GM21367 (cell line): Measurements from ENCODE around the gene MARCHF2.

ENCODE experiments used
- ATAC-seq: cut with Tn5 transposase; IDR thresholded peaks from one replicate; pipeline ENCODE4 v1.9.1; 2021; ENCODE audit not compliant: unreplicated experiment

MARCHF2 gene

DNA sequence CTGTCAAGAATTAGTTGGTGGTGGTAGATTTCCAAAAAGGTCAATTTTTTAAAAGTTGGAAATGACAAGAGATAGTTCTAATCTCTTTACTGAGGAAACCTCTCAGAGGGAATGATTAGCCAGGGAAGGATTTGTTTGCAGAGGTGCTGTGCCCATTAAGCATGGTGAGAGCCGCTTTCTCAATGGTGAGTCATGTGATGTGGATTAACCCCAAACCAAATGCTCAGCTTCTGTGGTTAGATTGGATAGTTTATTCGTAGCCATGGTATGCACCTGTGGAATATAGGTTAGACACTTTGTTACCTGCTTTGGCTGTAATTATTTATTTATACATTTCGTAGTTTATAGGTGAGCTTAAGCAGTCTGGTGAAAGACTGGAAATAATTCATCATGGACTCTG lies 38.8 kb downstream of the MARCHF2 start:
- no peak for ATAC-seq

- ATAC-seq: no peak
Measured at GRCh38 chr19:8452446-8453123, 39.5 kb downstream of the MARCHF2 start.

DNA sequence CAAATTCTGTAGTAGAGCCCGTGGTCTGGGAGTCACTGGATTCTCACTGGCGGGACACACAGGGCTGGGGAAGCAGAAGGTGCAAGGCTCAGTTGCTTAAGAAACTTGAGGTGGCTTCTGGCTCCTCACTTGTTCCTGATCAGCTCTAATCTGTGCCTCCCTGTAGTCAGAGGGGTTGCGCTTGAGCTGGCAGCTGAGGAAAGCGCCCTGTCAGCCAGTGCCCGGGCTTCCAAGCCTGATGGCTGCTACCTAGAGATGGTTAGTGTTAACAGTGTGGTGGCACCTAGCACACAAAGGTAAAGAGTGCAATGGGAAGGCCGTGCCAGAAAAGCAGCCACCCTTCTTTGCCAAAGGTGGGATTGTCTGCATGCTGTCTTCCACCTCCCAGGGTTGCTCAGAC lies 40.5 kb downstream of the MARCHF2 start:
- ATAC-seq: no peak

DNA sequence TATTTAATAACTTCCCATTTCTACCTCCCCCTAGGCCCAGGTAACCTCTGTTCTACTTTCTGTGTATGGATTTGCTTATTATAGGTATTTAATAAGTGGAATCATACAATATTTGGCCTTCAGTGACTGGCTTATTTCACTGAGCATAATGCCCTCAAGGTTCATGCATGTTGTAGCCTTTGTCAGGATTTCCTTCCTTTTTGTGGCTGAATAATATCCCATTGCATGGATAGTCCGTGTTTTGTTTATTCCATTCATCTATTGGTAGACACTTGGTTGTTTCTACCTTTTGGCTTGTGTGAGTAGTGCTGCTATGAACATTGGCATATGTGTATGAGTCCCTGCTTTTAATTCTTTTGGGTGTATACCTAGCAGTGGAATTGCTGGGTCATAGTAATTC lies 41.1 kb downstream of the MARCHF2 start:
- no peak for ATAC-seq

- no peak for ATAC-seq
Measured at GRCh38 chr19:8455018-8455417, 41.9 kb downstream of the MARCHF2 start.

DNA sequence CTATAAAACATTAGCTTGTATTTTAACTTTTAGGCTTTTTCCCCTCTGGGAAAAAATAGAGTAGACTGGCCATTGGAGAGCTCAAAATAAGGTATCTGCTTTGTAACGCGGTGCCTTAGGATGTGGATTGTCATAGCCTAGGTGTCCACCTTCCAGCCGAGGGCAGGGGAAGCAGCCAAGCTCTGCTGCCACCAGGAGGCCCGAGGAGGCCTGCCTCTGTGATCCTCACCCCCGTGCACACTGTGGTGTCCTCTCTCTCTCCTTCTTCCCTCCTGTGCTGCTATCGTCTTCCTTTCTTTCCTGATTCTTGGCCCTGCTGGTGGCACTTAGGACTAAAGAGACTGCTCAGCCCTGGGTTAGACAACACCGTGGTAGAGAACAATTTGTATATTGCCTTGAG lies 43.0 kb downstream of the MARCHF2 start:
- ATAC-seq: no peak

- ATAC-seq: no peak
Measured at GRCh38 chr19:8457209-8457608, 44.1 kb downstream of the MARCHF2 start.

GRCh38 chr19:8457827-8458226 lies 44.7 kb downstream of the MARCHF2 start:
- ATAC-seq: no peak

DNA sequence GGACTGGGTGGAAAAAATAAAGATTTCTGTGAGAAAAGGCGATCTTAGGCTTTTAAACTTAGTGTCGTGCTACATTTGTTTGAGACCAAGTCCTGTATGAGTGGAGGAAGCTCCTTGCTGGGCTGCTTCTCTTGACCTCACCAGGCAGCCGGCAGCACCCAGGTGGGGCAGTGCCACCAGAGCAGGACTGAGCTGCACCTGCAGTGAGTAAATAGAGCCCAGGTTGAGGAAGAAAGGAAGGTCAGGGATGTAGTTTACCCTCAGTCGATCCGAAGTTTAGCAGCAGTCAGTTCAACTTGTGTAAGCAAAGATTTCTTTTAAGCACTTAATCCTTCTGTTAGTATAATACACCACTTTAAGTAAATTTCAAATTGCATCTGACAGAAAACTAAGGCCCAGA lies 45.3 kb downstream of the MARCHF2 start:
- ATAC-seq: no peak

GRCh38 chr19:8459095-8459494 lies 46.0 kb downstream of the MARCHF2 start:
- no peak for ATAC-seq

DNA sequence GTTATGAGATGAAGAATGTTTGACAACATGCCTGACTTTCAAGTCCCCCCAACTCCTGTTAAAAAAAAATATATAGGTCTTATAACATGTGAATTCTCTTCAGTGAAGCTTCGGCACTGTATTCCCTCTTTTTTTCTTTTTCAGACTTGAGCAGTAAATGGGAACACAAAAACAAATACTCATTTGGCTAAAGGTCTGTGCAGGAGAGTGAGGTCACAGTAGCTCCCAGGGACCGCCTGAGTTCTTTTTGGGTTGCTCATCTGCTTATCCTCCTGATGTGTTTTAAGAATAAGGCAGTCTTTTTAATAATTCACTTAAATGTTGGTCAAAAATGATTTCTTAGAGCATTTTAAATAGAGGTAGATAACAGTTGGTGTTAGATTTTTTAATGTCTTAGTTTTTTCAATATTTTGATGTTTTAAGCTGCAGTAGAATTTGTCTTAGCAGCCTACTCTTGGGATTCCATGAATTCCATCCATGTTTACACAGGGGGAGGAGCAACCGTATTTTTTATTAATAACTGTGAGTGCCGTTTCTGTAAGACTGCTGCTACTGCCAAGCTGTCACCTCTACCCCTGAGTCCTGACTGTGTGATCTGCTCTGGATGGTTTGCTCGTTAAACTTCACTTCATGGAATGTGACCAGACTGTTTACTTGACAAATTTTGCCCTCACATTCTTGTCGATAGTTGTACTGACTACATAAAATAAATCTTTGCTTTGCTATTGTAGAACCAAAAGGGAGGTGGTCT lies 46.6 kb downstream of the MARCHF2 start:
- no peak for ATAC-seq

- ATAC-seq: no peak
Measured at GRCh38 chr19:8460516-8461298, 47.6 kb downstream of the MARCHF2 start.

DNA sequence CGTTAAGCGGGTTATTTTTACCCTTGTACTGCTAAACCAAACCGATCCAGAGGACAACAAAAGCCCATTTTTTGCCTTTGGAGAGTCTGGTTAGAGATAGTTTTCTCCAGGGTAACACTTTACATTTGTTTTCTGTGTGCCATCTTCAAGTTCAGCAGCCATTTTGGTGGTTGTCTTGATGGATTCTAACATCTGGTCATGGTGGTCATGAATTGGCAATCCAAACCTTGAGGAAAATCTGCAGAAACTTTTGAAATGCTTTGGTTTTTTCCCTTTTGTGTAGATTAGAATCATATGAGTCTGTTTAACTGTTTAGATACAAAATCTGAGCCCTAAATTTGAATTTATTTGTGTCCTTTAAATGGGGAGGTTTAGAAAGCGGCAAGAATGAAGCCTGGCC lies 48.3 kb downstream of the MARCHF2 start:
- no peak for ATAC-seq

GRCh38 chr19:8461891-8462290 lies 48.8 kb downstream of the MARCHF2 start:
- ATAC-seq: no peak

DNA sequence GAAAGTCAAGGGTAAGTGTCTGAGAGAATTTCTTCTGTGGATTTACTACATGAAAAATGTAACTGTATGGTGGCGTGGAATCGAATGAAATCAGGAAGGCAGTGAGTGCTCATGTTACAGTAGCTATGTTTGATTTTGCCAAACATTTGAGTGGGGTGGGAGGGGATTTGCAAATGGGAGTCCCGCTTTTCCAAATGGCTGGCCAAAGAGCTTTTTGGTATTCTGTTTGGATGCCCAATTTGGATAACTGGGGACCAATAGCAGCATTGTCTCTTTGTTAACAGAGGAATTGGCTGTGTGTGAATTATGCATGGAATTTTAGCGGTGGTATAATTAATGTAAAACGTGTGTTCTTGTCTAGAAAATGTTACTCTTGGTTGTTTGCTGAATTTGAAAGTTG lies 49.5 kb downstream of the MARCHF2 start:
- ATAC-seq: no peak

- no peak for ATAC-seq
Measured at GRCh38 chr19:8463365-8463764, 50.3 kb downstream of the MARCHF2 start.

- no peak for ATAC-seq
Measured at GRCh38 chr19:8466018-8466417, 52.9 kb downstream of the MARCHF2 start.

- no peak for ATAC-seq
Measured at GRCh38 chr19:8468124-8468523, 55.0 kb downstream of the MARCHF2 start.

GRCh38 chr19:8468761-8469373 lies 55.8 kb downstream of the MARCHF2 start:
- no peak for ATAC-seq

DNA sequence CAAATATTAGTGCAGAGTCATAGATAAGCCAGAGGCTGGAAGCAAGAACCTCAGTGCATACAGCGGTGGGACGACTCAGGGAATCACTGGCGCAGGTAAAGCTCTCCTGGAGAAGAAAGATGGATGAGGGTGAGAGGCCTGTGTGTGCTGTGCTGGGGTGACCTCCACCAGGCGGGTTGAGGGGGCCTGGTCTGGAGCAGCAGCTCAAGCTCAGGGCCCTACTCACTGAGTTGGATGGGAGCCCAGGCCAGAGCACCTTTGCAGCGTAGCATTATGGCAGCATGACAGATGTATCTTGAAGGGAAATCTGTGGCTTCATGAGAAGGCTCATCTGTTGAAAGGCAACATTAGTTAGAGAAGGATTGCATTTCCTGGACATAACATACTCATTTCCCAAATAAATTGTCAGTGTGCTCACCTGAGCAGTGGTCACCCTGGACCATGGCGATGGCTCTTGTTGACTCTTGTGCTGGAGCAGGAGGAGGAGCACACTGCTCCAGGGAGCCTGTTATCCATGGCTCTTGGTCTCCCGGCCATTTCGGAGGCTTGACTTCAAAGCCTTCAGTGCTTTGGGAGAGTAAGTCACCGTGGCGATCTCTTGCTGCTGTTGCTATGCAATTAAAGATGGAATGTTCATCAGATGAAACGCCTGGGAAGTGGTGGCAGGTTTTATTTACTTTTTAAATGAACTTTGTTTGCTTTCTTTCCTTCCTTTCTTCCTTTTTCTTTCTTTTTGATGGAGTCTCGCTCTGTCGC lies 56.7 kb downstream of the MARCHF2 start:
- ATAC-seq: no peak
